T-cell (primary cell): Measurements from ENCODE around the gene SESN1. TPM values are rescaled to one million over a fixed set of nuclear protein-coding genes. Genes with fewer than 3 reads are reported as not detected.

ENCODE experiments used
- ATAC-seq, 4 experiments: fragments of 200-7000 bp in 3 of 4; fragments of 150-1000 bp in 1 of 4; cut with Tn5 transposase; replicated peaks in 1 of 4; 1 replicate in 3 of 4; 2 replicates in 1 of 4; pipeline ENCODE4 v1.10.0; 2021; ENCODE audit warnings: moderate library complexity in 3 of 4, mild to moderate bottlenecking in 2 of 4, moderate number of reproducible peaks in 1 of 4
- CTCF ChIA-PET, 2 donors: fragments of 300-600 bp; sonication (Branson Sonifier 250); formaldehyde crosslinking; loops; one replicate each; lab custom pipeline; 2022; ENCODE audit warnings: antibody characterized with exemption in 2 of 2; lab: Charles Lee
- POLR2A ChIA-PET, 2 donors: fragments of 300-600 bp; sonication (Branson Sonifier 250); formaldehyde crosslinking; loops; one replicate each; lab custom pipeline; 2022; ENCODE audit warnings: antibody characterized with exemption in 2 of 2; lab: Charles Lee
- DNase-seq, 35 experiments: peaks; one replicate each; pipeline versions ENCODE4 v3.0.0 to v3.0.0-alpha.2; 2013 to 2023
- H3K27ac ChIP-seq: one replicate; pipeline ENCODE4 v1.5.1; 2013; ENCODE audit warnings: low read length
- H3K27me3 ChIP-seq, 2 experiments: replicated peaks in 1 of 2; 1 replicate in 1 of 2; 2 replicates in 1 of 2; pipeline versions ENCODE4 v1.6.1 to v1.7.0; 2013; ENCODE audit warnings: low read length in 1 of 2, mixed read lengths in 1 of 2; ENCODE audit not compliant: control insufficient read depth in 2 of 2, insufficient read depth in 2 of 2; ENCODE audit errors: extremely low read depth in 1 of 2
- H3K36me3 ChIP-seq, 2 donors: 1 replicate in 1 of 2; 2 replicates in 1 of 2; pipeline versions ENCODE4 v1.6.1 to v1.7.0; 2013; ENCODE audit warnings: low read length in 1 of 2; ENCODE audit not compliant: control insufficient read depth in 2 of 2, insufficient read depth in 1 of 2; ENCODE audit errors: extremely low read depth in 1 of 2
- H3K4me1 ChIP-seq, 2 experiments: 1 replicate in 1 of 2; 2 replicates in 1 of 2; pipeline versions ENCODE4 v1.6.1 to v1.7.0; 2013; ENCODE audit warnings: low read length in 2 of 2, mixed read lengths in 1 of 2; ENCODE audit not compliant: insufficient read depth in 2 of 2, control insufficient read depth in 1 of 2; ENCODE audit errors: extremely low read depth in 1 of 2
- H3K4me3 ChIP-seq, 2 donors: 1 replicate in 1 of 2; 2 replicates in 1 of 2; pipeline versions ENCODE4 v1.5.1 to v1.7.0; 2013; ENCODE audit warnings: mild to moderate bottlenecking in 2 of 2, low read length in 1 of 2, moderate library complexity in 1 of 2; ENCODE audit not compliant: control insufficient read depth in 1 of 2; ENCODE audit errors: extremely low read depth in 1 of 2
- H3K9me3 ChIP-seq: 2 replicates; pipeline ENCODE4 v1.7.0; 2013
- H3K27ac Mint-ChIP-seq, 2 donors: one replicate each; pipeline ENCODE4 v1.8.0; 2020 to 2021; ENCODE audit warnings: mild to moderate bottlenecking in 2 of 2, mixed read lengths in 2 of 2
- H3K27me3 Mint-ChIP-seq, 2 donors: one replicate each; pipeline ENCODE4 v1.8.0; 2021 to 2022; ENCODE audit warnings: mixed read lengths in 2 of 2
- H3K36me3 Mint-ChIP-seq: one replicate; pipeline ENCODE4 v1.8.0; 2021; ENCODE audit warnings: mixed read lengths
- H3K4me1 Mint-ChIP-seq, 3 donors: one replicate each; pipeline ENCODE4 v1.8.0; 2020 to 2022; ENCODE audit warnings: mixed read lengths in 3 of 3, mild to moderate bottlenecking in 1 of 3
- H3K4me3 Mint-ChIP-seq, 3 donors: one replicate each; pipeline ENCODE4 v1.8.0; 2020 to 2022; ENCODE audit warnings: mild to moderate bottlenecking in 3 of 3, mixed read lengths in 3 of 3, moderate library complexity in 3 of 3
- H3K9me3 Mint-ChIP-seq, 3 donors: one replicate each; pipeline ENCODE4 v1.8.0; 2020 to 2022; ENCODE audit warnings: mixed read lengths in 3 of 3
- WGBS: methylation state at CpG from one replicate; pipeline ENCODE4 v1.1.5; 2013; ENCODE audit warnings: missing lambda C conversion rate; ENCODE audit not compliant: insufficient coverage; 5-methylcytosine and 5-hydroxymethylcytosine counted together
- total RNA-seq, 35 experiments: library from RNA in 6 of 35; stranded (reverse) in 6 of 35; fragments of 120-200 nt in 1 of 35; gene quantifications; one replicate each; pipeline versions ENCODE4 v1.2.1 to v1.2.4 and lab custom pipeline; 2013 to 2026

Gene SESN1
- total RNA-seq, 5 donors from 2014 or later (not counting 1 experiment from before 2014, with no cell fraction given), result 24.2 to 75.5 (median 33.1) TPM

GRCh38 chr6:108989700-108990099, 104.9 kb downstream of the SESN1 start:
- peaks cover 67% of the 10 kb centered on the region for H3K36me3 Mint-ChIP-seq
- POLR2A ChIA-PET, result interaction anchor here in 1 of 2 donors (0.5 kb wide), 1 partner anchor 1165 kb away, joined by 3 read pairs; no protein-coding TSS in a partner anchor

GRCh38 chr6:108988765-108989164, 105.9 kb downstream of the SESN1 start:
- peaks cover 13 to 75% of the 10 kb centered on the region in 2 donors for H3K36me3 ChIP-seq

More at GRCh38 chr6:108989700-108990099, 104.9 kb downstream of the SESN1 start:
- no peaks in the 10 kb centered on the region for H3K9me3 ChIP-seq
- H3K27ac ChIP-seq, result no peak overlapping the region
- no peaks in the 10 kb centered on the region for H3K9me3 Mint-ChIP-seq
- H3K4me1 Mint-ChIP-seq, result peaks cover 0 to 2% (median 0%) of the 10 kb centered on the region in 3 donors
- H3K27me3 ChIP-seq, result no peaks in the 10 kb centered on the region
- no peak overlapping the region for H3K4me3 Mint-ChIP-seq
- H3K4me1 ChIP-seq, result no peaks in the 10 kb centered on the region
- CTCF ChIA-PET, result no interaction called here
- H3K36me3 ChIP-seq, result peaks cover 13 to 81% of the 10 kb centered on the region in 2 donors
- no peak overlapping the region for H3K4me3 ChIP-seq
- DNase-seq (no peak), ATAC-seq (no peak)
- 83% methylated on average over 1 of the region's 3 CpGs for WGBS
- H3K27me3 Mint-ChIP-seq, result no peaks in the 10 kb centered on the region
- no peak overlapping the region for H3K27ac Mint-ChIP-seq

GRCh38 chr6:108988296-108988695, 106.3 kb downstream of the SESN1 start:
- Mint-ChIP-seq H3K9me3 (no peaks in the 10 kb centered on the region), H3K27ac (no peak overlapping the region), H3K4me1 (peaks cover 0 to 2% (median 0%) of the 10 kb centered on the region in 3 donors), H3K4me3 (no peak overlapping the region), H3K27me3 (no peaks in the 10 kb centered on the region), H3K36me3 (peaks cover 76% of the 10 kb centered on the region)
- ChIA-PET POLR2A (interaction anchor here in 1 of 2 donors (1.1 kb wide), 2 partner anchors 9 to 39 kb away, joined by 3 to 4 read pairs; no protein-coding TSS in a partner anchor), CTCF (interaction anchor here (0.7 to 1.7 kb wide), 3 partner anchors 79 to 221 kb away, joined by 3 to 4 read pairs (median 3); no protein-coding TSS in a partner anchor)
- no peaks in the 10 kb centered on the region for H3K4me1 ChIP-seq
- WGBS, result no CpG with 5 or more reads among the region's 3 CpGs
- no peak overlapping the region for H3K4me3 ChIP-seq
- peaks cover 13 to 71% of the 10 kb centered on the region in 2 donors for H3K36me3 ChIP-seq
- no peaks in the 10 kb centered on the region for H3K9me3 ChIP-seq
- H3K27ac ChIP-seq, result no peak overlapping the region
- DNase-seq (no peak), ATAC-seq (no peak)
- H3K27me3 ChIP-seq, result no peaks in the 10 kb centered on the region

More at GRCh38 chr6:108988765-108989164, 105.9 kb downstream of the SESN1 start:
- peaks cover 74% of the 10 kb centered on the region for H3K36me3 Mint-ChIP-seq
- Histone ChIP-seq H3K27ac (no peak overlapping the region), H3K4me3 (no peak overlapping the region), H3K9me3 (no peaks in the 10 kb centered on the region), H3K4me1 (no peaks in the 10 kb centered on the region), H3K27me3 (no peaks in the 10 kb centered on the region)
- no peak overlapping the region for H3K27ac Mint-ChIP-seq
- DNase-seq (no peak), ATAC-seq (no peak)
- H3K4me3 Mint-ChIP-seq, result no peak overlapping the region
- CTCF ChIA-PET, result interaction anchor here in 1 of 2 donors (1.7 kb wide), 1 partner anchor 79 kb away, joined by 3 read pairs; no protein-coding TSS in a partner anchor
- H3K27me3 Mint-ChIP-seq, result no peaks in the 10 kb centered on the region
- H3K4me1 Mint-ChIP-seq, result peaks cover 0 to 2% (median 0%) of the 10 kb centered on the region in 3 donors
- no peaks in the 10 kb centered on the region for H3K9me3 Mint-ChIP-seq
- 97% methylated on average over 5 of the region's 5 CpGs for WGBS
- POLR2A ChIA-PET, result interaction anchor here in 1 of 2 donors (1.1 kb wide), 2 partner anchors 8 to 39 kb away, joined by 3 to 4 read pairs; no protein-coding TSS in a partner anchor

- Mint-ChIP-seq H3K27me3 (no peaks in the 10 kb centered on the region), H3K4me1 (peaks cover 0 to 2% (median 0%) of the 10 kb centered on the region in 3 donors), H3K4me3 (no peak overlapping the region), H3K27ac (no peak overlapping the region), H3K36me3 (peaks cover 73% of the 10 kb centered on the region), H3K9me3 (no peaks in the 10 kb centered on the region)
- no peaks in the 10 kb centered on the region for H3K9me3 ChIP-seq
- no peak overlapping the region for H3K4me3 ChIP-seq
- H3K27ac ChIP-seq, result no peak overlapping the region
- no peak for ATAC-seq
- POLR2A ChIA-PET, result interaction anchor here (0.6 to 1.1 kb wide), 4 partner anchors 17 to 429 kb away, joined by 3 to 5 read pairs (median 4); no protein-coding TSS in a partner anchor
- CTCF ChIA-PET, result interaction anchor here (0.6 to 1.2 kb wide), 4 partner anchors 15 to 92 kb away, joined by 3 to 4 read pairs (median 3); no protein-coding TSS in a partner anchor
- DNase-seq, result no peak
- no peaks in the 10 kb centered on the region for H3K27me3 ChIP-seq
- no peaks in the 10 kb centered on the region for H3K4me1 ChIP-seq
- peaks cover 11 to 61% of the 10 kb centered on the region in 2 donors for H3K36me3 ChIP-seq
These were observed 107.5 kb downstream of the SESN1 start for GRCh38 chr6:108987156-108987555.

- H3K27me3 ChIP-seq, result no peaks in the 10 kb centered on the region
- H3K27ac ChIP-seq, result no peak overlapping the region
- Mint-ChIP-seq H3K4me1 (peaks cover 0 to 2% (median 0%) of the 10 kb centered on the region in 3 donors), H3K4me3 (no peak overlapping the region), H3K27ac (no peak overlapping the region), H3K27me3 (no peaks in the 10 kb centered on the region), H3K9me3 (peaks cover 5 to 8% (median 5%) of the 10 kb centered on the region in 3 donors), H3K36me3 (peaks cover 66% of the 10 kb centered on the region)
- no peak for DNase-seq
- CTCF ChIA-PET, result interaction anchor here in 1 of 2 donors (1.1 kb wide), 1 partner anchor 494 kb away, joined by 3 read pairs; no protein-coding TSS in a partner anchor
- H3K4me1 ChIP-seq, result no peaks in the 10 kb centered on the region
- H3K36me3 ChIP-seq, result peaks cover 8 to 43% of the 10 kb centered on the region in 2 donors
- H3K4me3 ChIP-seq, result no peak overlapping the region
- no peaks in the 10 kb centered on the region for H3K9me3 ChIP-seq
- ATAC-seq, result no peak
- POLR2A ChIA-PET, result interaction anchor here in 1 of 2 donors (0.6 kb wide), 1 partner anchor 30 kb away, joined by 5 read pairs; no protein-coding TSS in a partner anchor
These were observed 109.3 kb downstream of the SESN1 start for GRCh38 chr6:108985301-108985700.

GRCh38 chr6:108983151-108983550, 111.5 kb downstream of the SESN1 start:
- H3K27me3 Mint-ChIP-seq, result no peaks in the 10 kb centered on the region
- peak overlapping the region in 1 of 2 donors; percentile 5 for H3K27ac Mint-ChIP-seq
- H3K9me3 ChIP-seq, result no peaks in the 10 kb centered on the region
- peaks cover 61% of the 10 kb centered on the region for H3K36me3 Mint-ChIP-seq
- ATAC-seq (no peak), DNase-seq (no peak)
- CTCF ChIA-PET, result no interaction called here
- no CpG with 5 or more reads among the region's 1 CpG for WGBS
- POLR2A ChIA-PET, result no interaction called here
- peaks cover 6 to 24% of the 10 kb centered on the region in 2 donors for H3K36me3 ChIP-seq
- H3K4me3 Mint-ChIP-seq, result no peak overlapping the region
- no peak overlapping the region for H3K27ac ChIP-seq
- no peaks in the 10 kb centered on the region for H3K27me3 ChIP-seq
- H3K4me3 ChIP-seq, result no peak overlapping the region
- peaks cover 0 to 2% (median 0%) of the 10 kb centered on the region in 3 donors for H3K4me1 Mint-ChIP-seq
- no peaks in the 10 kb centered on the region for H3K4me1 ChIP-seq
- H3K9me3 Mint-ChIP-seq, result peaks cover 11 to 18% (median 16%) of the 10 kb centered on the region in 3 donors
